ENCODE measurements around the gene RAB11B. TPM values are rescaled to one million over a fixed set of nuclear protein-coding genes. Genes with fewer than 3 reads are reported as not detected.

The RAB11B gene
- total and polyA plus RNA-seq, 2 of the 13 experiments (the other 11 are each of a cell fraction or from before 2014, with no cell fraction given), result 6.0 to 28.4 TPM

DNA sequence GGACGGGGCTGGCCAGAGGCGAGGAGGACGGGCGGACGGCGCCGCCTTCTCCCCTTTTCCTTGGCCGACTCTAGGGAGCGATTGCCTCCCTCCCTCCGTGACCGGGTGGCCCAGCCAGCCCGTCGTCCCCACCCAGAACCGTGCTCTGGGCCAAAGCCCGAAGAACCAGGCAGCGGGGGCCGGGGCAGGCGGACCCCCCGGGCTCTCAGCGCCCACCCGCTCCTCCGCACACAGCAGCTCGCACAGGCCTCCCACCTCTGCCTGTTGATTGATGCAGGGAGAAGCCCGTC is 13.6 kb downstream of the RAB11B start (continued):
- TF ChIP-seq SOX13 (IDR thresholded peaks at IDR 0.05), result no peak
- no peak for TF ChIP-seq SOX13 (CRISPR knock-in tag; conservative IDR thresholded peaks at IDR 0.05 in 1 of 2, IDR thresholded peaks at IDR 0.05 in 1 of 2)
- TF ChIP-seq TARDBP (CRISPR knock-in tag; IDR thresholded peaks at IDR 0.05), result no peak

DNA sequence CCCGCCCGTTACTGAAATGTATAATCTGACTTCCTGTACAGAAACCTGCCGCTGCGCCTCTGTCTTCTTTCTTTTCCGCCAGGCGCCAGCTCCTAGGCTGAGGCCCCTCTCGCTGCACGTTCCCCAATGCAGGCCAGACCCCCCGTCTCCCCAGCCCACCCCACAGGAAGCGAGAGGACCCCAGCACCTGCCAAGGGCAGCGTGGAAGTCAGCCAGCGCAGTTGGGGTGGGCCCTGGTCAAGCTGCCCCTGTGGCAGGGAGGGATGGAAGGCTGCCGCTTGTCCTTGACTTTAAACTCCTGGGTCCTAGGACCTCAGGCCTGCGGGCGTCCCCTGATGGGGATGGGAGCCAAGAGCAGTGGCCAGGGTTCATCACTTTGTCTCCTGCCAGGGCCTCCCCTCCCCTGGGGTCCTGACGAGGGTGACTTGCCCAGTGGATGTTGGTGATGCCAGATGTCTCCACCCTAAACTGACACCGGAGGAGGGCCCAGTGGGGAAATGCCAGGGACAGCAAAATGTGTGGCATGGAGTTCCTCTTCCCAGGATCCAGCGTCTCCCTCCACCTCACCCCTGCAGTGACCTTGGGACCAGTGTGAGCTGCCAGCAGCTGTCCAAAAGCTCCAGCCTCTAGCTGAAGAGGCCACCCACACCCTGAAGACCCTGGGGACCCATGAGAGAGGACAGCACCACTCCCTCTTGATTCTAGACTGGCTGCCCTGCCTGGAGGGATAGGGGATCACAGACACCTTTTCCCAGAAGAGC is 14.4 kb downstream of the RAB11B start:
- no TSS peak for BruUV-seq (replicated peaks)
- ATAC-seq, result peak; percentile 18
- in situ Hi-C loops (cut with HindIII; ENCODE audit: extremely low pct_ligation_motif_present, low pct_unique_long_range_greater_than_20kb) (no loop called here), intact Hi-C loops (cut with micrococcal nuclease; ENCODE audit: unreplicated experiment) (no loop called here)
- no peaks in the 10 kb centered on the region for H3K27me3 ChIP-seq (ENCODE audit: control insufficient read depth in 1 of 2, insufficient read depth in 2 of 2, low read length in 2 of 2)
- CTCF ChIA-PET (ENCODE audit: low intra/inter-chr PET ratio, low total read pairs), result no interaction called here
- H3K9ac ChIP-seq (ENCODE audit: insufficient read depth, low read depth, low read length), result no peak overlapping the region
- H3K4me3 ChIP-seq (replicated peaks in 1 of 3; ENCODE audit: insufficient read depth in 1 of 3, low read depth in 2 of 3, low read length in 3 of 3), result no peak overlapping the region
- FAIRE-seq, result no peak
- no peaks in the 10 kb centered on the region for H3K9me3 ChIP-seq (ENCODE audit: low read length)
- TF ChIP-seq, protein P1, sequence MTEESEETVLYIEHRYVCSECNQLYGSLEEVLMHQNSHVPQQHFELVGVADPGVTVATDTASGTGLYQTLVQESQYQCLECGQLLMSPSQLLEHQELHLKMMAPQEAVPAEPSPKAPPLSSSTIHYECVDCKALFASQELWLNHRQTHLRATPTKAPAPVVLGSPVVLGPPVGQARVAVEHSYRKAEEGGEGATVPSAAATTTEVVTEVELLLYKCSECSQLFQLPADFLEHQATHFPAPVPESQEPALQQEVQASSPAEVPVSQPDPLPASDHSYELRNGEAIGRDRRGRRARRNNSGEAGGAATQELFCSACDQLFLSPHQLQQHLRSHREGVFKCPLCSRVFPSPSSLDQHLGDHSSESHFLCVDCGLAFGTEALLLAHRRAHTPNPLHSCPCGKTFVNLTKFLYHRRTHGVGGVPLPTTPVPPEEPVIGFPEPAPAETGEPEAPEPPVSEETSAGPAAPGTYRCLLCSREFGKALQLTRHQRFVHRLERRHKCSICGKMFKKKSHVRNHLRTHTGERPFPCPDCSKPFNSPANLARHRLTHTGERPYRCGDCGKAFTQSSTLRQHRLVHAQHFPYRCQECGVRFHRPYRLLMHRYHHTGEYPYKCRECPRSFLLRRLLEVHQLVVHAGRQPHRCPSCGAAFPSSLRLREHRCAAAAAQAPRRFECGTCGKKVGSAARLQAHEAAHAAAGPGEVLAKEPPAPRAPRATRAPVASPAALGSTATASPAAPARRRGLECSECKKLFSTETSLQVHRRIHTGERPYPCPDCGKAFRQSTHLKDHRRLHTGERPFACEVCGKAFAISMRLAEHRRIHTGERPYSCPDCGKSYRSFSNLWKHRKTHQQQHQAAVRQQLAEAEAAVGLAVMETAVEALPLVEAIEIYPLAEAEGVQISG (CRISPR knock-in tag; IDR thresholded peaks at IDR 0.05), result no peak
- TF ChIP-seq AGO2 (optimal IDR thresholded peaks at IDR 0.05; ENCODE audit: low read depth, low read length) (peak; percentile 20), ZSCAN25 (CRISPR knock-in tag; IDR thresholded peaks at IDR 0.05) (peak; percentile 98)
- no peak overlapping the region for H3K4me2 ChIP-seq (ENCODE audit: low read depth, low read length)
- H2AFZ ChIP-seq (ENCODE audit: low read length), result no peak overlapping the region
- H3K36me3 ChIP-seq (replicated peaks in 1 of 2; ENCODE audit: control insufficient read depth in 1 of 2, insufficient read depth in 2 of 2, low read length in 2 of 2), result peaks cover 9 to 20% of the 10 kb centered on the region in 2 experiments; a peak in 4 of 5 replicates
- H3K4me1 ChIP-seq (ENCODE audit: insufficient read depth, low read length), result 0 out of 2 replicates have a peak, but pooled peaks cover 16% of the 10 kb centered on the region
- no peaks in the 10 kb centered on the region for H3K79me2 ChIP-seq (ENCODE audit: insufficient read depth, low read length)
- POLR2A ChIA-PET, result interaction anchor here (0.5 to 1.7 kb wide), 5 partner anchors 9 to 109 kb away, joined by 3 to 6 read pairs (median 4); partner anchors contain the start of genes MARCHF2 and ZNF414
- 97% methylated on average over 11 of the region's 18 CpGs for WGBS (ENCODE audit: low lambda C conversion rate)
- H3K27ac ChIP-seq (ENCODE audit: extremely low read length, insufficient read depth, low read length), result no peak overlapping the region
- H4K20me1 ChIP-seq (ENCODE audit: insufficient read depth, low read length), result no peaks in the 10 kb centered on the region
- DNase-seq (ENCODE audit: low spot score), result no peak
